Effector CD4-positive, alpha-beta T cell (primary cell): Measurements from ENCODE around the gene ZNF316.
"Not testable (repeated sequence)": the region's sequence is repeated elsewhere in the genome, so short reads cannot be mapped to it uniquely, and the experiment has no call there.

ENCODE experiments used
- DNase-seq: peaks from one replicate; pipeline ENCODE4 v3.0.0-alpha.2; 2020

ZNF316 gene

GRCh38 chr7:6621195-6622133 is 15.7 kb upstream of the ZNF316 start:
- DNase-seq = no peak

DNA sequence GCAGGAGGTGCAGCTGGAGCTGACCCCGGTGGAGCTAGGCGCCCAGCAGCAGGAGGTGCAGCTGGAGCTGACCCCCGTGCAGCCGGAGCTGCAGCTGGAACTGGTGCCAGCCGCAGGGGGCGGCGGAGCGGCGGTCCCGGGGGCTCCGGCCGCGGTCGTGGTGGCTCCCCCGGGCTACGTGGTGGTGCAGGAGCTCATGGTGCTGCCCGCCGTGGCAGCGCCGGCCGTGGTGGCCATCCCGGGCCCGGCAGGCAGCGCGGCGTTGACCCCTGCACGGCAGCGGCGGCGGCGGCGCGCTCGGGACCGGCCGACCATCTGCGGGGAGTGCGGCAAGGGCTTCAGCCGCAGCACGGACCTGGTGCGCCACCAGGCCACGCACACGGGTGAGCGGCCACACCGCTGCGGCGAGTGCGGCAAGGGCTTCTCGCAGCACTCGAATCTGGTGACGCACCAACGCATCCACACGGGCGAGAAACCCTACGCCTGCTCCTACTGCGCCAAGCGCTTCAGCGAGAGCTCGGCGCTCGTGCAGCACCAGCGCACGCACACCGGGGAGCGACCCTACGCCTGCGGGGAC is 14.9 kb upstream of the ZNF316 start:
- DNase-seq = no peak

- no peak for DNase-seq
Observed at GRCh38 chr7:6623589-6624245, 13.4 kb upstream of the ZNF316 start.

- no peak for DNase-seq
Observed at GRCh38 chr7:6624246-6624611, 12.9 kb upstream of the ZNF316 start.

DNA sequence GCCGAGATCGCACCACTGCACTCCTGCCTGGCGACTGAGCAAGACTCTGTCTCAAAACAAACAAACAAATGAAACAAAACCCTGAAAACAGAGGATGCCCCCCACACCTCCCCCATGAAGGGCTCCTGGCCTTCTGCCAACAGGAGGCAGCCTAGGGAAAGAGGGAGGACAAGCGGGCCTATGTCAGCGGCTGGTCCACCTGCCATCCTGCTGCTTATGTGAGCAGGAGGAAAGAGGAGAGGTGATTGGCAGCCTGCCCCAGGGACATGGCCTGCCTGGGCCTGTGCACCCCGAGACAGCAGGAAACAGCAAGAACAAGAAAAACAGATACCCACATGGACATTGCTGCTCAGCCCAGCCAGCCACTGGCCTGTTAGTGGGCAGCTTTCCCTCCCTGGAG is 9.1 kb upstream of the ZNF316 start:
- no peak for DNase-seq

GRCh38 chr7:6630007-6630849 is 6.9 kb upstream of the ZNF316 start:
- no peak for DNase-seq

- DNase-seq = no peak
Observed at GRCh38 chr7:6631605-6632004, 5.5 kb upstream of the ZNF316 start.

DNA sequence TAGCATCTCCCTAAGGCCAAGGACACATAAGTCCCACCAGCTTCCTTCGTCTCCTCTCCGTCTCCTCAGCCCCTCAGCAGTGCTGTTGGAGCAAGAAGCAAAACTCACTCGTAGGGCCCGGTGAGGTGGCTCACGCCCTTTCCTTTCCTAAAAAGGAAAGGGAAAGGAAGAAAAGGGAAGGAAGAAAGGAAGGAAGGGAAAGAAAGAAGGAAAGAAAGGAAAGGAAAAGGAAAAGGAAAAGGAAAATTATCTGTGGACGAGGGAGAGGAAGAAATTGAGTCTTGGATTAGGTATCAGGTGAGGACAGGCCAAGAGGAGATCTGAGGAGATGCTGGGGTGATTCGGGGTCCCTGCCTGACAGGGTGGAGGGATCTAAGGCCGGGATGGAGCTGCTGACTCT is 3.1 kb upstream of the ZNF316 start:
- no peak for DNase-seq

DNA sequence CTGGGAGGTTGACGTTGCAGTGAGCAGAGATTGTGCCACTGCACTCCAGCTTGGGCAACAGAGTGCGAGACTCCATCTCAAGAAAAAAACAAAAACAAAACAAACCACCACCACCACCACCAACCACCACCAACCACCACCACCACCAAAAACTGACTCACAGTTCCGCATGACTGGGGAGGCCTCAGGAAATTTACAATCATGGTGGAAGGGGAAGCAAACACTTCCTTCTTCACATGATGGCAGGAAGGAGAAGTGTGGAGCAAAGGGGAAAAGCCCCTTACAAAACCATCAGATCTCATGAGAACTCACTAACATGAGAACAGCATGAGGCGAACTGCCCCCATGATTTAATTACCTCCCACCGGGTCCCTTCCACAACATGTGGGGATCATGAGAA is 2.1 kb upstream of the ZNF316 start:
- DNase-seq = not testable (repeated sequence)

DNA sequence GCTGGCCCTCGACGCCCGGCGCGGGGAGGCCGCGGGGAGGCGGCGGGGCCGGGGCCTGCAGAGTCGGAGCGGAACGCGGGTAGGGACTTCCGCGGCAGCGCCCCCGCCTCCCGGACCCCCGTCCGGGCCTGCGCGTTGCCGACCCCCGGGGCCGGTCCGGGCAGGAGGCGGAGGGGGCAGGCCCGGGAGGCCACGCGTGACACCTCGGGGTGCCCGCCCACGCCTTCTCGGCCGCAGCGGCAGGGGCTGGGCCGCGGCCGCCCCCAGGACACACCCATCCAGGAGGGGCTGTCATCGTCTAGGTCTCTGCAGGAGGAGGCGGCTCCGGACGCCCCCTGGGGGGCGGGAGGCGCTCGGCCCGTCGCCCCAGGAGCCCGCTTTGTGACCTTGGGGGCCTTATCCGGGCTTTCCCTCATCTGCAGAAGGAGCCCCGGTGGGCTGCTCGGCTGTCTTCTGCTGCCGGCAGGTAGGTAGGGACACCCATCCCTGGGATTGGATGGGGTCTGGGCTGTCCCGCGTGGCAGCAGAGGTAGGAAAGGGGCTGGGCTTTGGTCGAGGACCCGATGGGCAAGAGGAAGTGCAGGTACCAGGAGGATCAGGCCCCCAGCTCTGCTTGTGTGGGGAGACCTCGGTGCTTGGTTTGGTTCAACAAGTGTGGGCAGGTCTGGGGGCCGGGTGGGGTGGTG is 569 bp downstream of the ZNF316 start:
- peak; percentile 35 for DNase-seq

DNA sequence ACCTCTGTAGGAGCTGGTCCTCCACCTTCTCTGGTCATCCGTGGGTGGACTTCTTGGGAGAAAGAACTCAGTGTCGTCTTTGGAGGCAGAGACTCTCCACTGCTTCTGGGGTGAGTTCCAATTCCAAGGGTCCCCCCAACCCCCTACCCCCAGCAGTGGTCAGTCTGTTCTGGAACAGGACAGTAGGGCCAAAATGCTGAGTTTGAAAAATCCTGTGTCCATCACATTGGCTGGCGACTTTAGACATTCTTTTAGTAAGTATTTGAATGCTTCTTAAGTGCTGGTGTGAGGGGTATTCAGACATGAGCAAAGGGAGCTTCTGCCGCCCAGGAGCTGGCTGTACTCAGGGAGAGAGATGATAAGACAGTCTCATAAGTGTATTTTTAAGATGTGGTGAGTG is 1.9 kb downstream of the ZNF316 start:
- no peak for DNase-seq

- DNase-seq = no peak
Observed at GRCh38 chr7:6639627-6640026, 2.5 kb downstream of the ZNF316 start.

- no peak for DNase-seq
Observed at GRCh38 chr7:6640246-6640721, 3.2 kb downstream of the ZNF316 start.

- DNase-seq = no peak
Observed at GRCh38 chr7:6641305-6642035, 4.4 kb downstream of the ZNF316 start.

DNA sequence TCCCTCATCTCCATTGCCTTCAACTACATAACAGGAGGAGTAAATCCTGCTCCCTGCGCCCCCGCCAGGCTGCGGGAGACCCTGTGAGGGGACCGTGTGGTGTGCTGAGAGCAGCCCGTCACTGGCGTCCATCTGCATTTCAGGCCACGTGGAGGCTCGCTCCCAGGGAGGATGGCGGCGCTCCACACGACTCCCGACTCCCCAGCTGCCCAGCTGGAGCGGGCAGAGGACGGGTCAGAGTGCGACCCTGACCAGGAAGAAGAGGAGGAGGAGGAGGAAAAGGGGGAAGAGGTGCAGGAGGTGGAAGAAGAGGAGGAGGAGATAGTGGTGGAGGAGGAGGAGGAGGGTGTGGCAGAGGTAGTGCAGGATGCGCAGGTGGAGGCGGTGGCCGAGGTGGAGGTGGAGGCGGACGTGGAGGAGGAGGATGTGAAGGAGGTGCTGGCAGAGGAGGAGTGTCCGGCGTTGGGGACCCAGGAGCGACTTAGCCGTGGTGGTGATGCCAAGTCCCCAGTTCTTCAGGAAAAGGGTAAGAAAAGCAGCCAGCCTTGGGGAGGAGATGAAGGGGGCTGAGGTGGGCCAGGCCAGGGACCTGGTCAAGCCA is 5.2 kb downstream of the ZNF316 start:
- DNase-seq = no peak

- DNase-seq = no peak
Observed at GRCh38 chr7:6642861-6643640, 5.9 kb downstream of the ZNF316 start.

DNA sequence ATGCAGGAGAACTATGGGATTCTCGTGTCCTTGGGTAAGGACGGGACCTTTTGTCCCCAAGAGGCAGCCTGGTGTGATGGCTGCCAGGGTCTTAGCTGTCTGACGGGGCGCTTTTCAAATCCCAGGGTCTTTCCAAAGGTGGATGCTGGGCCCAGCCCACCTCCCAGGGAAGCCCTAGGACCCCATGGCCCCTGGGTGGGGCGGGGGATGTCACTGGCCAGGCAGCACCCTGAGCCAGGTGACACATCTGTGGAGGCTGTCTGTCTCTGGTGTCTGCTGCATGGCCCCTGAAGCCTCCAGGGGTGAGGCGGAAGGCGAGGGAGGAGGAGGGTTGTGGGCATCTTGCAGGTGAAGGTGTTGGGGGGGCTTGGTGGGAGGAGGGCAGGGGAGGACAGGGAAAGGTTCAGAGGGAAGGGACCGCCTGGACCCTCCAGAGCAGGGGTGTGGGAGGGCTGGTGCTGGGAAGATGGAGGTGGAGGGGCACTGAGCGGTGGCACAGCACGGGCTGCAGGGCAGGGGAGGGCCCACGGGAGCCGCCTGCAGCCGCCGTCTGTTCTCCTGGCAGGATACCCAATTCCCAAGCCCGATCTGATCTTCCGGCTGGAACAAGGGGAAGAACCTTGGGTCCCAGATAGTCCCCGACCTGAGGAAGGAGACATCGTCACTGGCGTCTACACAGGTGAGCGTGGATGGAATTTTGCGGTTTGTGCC is 7.0 kb downstream of the ZNF316 start:
- no peak for DNase-seq

DNA sequence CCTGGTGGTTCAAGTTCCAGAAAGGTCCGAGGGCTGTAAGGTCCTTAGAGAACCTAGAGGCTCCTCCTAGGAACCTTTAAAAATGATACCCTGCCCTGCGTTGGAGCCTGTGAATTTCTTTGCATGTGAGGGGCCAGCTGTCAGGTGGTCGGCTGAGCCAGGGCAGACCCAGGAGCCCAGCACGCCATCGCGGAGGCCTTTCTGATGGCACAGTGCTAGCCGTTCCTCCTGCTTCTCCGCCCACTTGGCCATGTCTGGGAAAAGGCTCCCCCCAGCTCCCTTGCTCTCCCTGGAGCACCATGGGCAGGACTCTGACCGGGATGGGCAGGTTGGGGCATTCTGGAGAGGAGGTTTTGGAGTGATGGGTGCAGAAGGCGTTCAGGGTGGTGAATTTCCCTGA is 7.6 kb downstream of the ZNF316 start:
- DNase-seq = no peak

DNA sequence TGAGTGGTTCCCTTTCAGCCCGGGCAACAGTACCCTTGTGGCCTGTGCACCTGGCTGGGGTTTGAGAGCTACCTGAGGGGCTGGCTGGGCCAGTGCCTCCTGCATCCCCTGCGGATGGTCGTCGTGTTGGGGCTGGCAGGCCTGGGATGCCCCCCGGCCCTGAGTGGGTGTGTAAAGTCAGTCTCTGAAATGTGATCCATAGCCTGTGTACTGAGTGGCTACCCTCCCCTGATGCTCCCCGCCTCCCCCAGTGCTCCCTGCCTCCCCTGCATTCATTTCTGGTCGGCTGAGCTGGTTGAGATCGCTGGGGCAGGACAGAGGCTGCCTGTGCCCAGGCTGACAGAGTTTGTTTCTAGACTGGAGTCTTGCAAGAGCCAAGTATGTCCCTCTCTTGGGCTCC is 9.3 kb downstream of the ZNF316 start:
- DNase-seq = no peak

- DNase-seq = no peak
Observed at GRCh38 chr7:6647080-6647479, 10.0 kb downstream of the ZNF316 start.
